Esophagus mucosa (tissue), 1 donor: ENCODE results near the gene ZNF69. TPM values are rescaled to one million over a fixed set of nuclear protein-coding genes. Genes with fewer than 3 reads are reported as not detected.
"Not testable (repeated sequence)": the region's sequence is repeated elsewhere in the genome, so short reads cannot be mapped to it uniquely, and the experiment has no call there.

Experiments
- ATAC-seq: fragments of 200-7000 bp; cut with Tn5 transposase; one replicate; pipeline ENCODE4 v1.9.1; 2020
- total RNA-seq: library from RNA; stranded (reverse); gene quantifications from one replicate; pipeline ENCODE4 v1.2.4, GENCODE V29; 2023
- donor health status: DM: yes; HTN: yes; CAD: no.

The ZNF69 gene
- total RNA-seq, 1 donor from 2014 or later = 0.64 TPM

- no peak for ATAC-seq
Measured at GRCh38 chr19:11902228-11902627, 14.6 kb downstream of the ZNF69 start.

GRCh38 chr19:11905928-11906327 lies 18.3 kb downstream of the ZNF69 start:
- ATAC-seq = no peak

DNA sequence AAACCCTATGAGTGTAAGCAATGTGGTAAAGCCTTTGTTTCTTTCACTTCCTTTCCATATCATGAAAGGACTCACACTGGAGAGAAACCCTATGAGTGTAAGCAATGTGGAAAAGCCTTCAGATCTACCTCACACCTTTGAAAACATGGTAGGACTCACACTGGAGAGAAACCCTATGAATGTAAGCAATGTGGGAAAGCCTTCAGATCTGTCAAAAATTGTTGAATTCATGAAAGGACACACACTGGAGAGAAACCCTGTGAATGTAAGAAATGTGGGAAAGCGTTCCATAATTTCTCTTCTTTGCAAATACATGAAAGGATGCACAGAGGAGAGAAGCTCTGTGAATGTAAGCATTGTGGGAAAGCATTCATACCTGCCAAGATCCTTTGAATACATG lies 24.4 kb downstream of the ZNF69 start:
- not testable (repeated sequence) for ATAC-seq

DNA sequence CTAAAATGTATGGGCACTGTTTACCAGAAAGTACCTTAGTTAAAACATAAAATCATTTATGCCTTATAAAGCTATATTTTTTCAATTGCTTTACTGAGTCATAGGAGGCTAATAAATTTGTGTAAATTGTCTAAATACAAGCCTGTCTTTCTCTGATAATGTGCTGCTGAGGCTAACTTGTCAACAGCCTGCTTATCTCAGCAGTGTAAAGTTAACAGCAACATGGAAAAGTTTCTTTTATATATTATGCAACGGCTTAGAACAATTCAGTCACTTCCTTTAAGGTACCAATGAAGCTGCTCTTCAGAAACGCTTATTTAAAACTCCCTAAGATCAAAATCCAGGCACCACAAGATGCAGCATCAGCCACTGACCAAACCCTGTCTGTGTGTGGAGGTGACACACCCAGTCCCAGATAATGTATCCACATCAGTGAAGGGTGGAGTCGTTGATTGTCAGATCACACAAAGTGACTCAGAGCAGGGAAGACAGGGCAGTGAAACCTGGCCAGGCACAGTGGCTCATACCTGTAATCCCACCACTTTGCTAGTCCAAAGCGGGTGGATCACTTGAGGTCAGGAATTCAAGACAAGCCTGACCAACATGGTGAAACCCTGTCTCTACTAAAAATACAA lies 27.0 kb downstream of the ZNF69 start:
- ATAC-seq = peak; percentile 91

DNA sequence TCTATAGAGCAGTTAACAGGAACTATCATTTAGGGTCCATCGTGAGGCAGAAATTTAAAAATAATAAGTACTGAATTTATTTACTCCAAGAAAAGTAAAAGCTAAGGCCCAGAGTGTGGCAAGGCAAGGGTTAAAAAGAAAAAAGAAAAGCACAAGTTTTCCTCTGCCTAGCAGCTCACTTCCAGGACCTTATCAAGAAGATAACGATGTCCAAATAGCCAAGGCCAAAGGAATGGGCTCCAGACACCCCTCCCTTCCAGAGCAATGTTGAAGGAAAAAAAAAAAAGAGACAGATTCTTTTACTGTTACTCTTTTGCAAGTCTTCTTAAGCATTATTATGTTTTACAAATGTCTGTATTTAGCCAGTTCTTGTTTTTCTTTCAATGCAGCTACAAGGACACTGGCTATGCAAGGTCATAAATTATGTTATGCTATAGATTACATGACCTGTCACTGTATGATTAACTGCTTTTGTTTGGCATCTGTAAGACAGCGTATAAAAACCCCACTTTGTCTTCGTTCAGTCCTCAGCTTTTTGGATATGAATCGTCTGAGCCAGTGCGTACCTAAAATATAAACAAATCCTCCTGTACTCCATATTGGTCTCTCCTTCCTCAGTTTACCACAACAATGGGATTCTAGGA lies 34.4 kb downstream of the ZNF69 start:
- no peak for ATAC-seq

DNA sequence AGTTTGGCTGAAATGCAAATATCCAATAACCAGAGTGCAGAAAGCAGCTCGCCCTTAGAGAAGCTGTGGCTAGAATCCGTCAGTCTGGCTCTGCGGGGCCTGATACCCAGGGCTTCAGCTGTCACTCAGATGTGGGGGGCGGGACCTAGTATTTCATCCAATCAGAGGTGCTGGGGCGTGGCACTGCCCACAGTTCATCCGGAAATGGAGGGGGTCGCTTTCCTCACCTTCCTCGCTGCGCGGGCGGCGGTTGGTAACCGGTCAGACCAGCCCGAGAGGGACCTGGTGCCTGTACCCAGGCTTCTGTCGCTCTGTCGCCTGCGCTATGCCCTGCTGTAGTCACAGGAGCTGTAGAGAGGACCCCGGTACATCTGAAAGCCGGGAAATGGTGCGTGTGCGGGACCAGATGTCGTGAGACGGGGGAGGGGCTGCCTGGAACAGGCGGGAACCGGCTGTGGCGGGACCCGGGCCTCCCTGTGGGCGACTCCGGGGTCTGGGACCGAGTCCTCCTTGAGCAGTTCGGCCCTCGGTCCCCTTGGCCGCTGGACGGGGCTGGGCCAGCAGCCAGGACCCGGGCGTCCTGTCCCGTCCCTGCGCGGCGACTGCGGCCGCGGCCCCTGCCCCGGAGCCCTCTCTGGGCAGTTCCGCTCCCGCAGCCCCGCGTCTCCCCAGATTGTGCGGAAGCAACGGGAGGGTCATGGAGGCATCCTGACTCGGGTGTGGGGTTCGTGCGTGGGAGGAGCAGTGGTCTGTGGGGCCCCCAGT lies 37.5 kb downstream of the ZNF69 start, which contains the start of gene ZNF700:
Gene ZNF700, plus strand, starts transcription at position 222 of the 765 bp plus-strand sequence. Its CDS starts 104 bp downstream, at position 326.
- peak; percentile 98 for ATAC-seq

DNA sequence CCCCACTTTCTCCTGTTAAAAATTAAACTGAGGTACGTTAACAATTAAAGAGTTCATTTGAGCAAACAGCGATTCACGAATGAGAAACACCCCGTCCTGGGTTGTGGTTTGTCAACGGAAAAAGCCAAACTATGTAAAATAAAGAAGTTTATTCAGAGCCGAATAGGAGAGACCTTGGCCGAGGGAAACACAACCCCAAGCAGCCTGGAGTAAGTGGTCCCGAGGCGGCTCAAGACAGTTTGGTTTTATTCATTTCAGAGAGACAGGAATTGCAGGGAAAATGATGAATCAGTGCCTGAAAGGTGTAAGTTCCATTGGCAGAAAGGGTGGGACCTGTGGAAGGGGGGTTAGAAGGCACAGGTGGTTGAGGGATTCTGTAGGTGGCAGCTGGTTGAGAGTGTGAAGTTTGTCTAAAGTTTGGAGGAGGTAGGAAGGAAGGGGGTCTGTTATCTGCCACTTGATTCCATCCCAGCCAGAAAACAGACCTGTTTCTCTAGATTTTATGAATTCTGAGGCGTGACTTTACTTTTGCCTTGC lies 38.1 kb downstream of the ZNF69 start:
- ATAC-seq = not testable (repeated sequence)

DNA sequence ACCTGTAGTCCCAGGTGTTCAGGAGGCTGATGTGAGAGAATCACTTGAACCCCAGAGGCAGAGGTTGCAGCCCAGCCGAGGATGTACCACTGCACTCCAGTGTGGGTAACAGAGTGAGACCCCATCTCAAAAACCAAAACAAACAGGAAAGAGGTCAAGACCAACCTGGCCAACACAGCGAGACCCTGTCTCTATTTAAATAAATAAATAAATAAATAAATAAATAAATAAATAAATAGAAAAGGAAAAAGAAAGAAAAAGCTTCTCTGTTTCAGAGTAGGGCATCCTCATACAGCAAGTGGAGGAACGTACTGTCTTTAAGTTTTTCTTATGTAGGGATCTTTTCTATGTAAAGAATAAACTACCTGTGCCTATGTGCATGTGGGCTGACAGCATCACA lies 39.6 kb downstream of the ZNF69 start:
- ATAC-seq = no peak

- ATAC-seq = no peak
Measured at GRCh38 chr19:11931051-11931450, 43.5 kb downstream of the ZNF69 start.

DNA sequence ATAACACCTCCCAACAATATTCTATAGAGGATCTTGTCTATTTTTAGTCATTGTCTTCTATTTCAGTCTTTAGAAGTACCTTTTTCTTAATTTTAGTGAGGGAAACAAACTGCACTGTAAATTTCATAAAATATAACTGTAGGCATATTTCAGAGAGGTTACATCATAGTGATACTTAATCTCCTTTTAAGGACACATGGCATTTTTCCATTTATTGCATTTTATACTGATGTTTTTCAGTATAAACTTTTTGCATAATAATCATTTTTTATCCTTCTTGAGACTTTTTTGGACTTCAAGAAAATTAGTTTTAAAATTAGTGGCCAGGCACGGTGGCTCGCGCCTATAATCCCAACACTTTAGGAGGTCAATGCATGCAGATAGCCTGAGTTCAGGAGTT lies 43.9 kb downstream of the ZNF69 start:
- ATAC-seq = no peak

DNA sequence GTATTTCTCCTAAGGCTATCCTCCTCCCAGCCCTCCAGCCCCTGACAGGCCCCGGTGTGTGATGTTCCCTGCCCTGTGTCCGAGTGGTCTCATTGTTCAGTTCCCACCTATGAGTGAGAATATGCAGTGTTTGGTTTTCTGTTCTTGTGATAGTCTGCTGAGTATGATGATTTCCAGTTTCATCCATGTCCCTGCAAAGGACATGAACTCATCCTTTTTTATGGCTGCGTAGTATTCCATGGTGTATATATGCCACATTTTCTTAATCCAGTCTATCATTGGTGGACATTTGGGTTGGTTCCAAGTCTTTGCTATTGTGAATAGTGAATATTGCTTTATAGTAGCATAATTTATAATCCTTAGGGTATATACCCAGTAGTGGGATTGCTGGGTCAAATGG lies 48.2 kb downstream of the ZNF69 start:
- ATAC-seq = not testable (repeated sequence)

DNA sequence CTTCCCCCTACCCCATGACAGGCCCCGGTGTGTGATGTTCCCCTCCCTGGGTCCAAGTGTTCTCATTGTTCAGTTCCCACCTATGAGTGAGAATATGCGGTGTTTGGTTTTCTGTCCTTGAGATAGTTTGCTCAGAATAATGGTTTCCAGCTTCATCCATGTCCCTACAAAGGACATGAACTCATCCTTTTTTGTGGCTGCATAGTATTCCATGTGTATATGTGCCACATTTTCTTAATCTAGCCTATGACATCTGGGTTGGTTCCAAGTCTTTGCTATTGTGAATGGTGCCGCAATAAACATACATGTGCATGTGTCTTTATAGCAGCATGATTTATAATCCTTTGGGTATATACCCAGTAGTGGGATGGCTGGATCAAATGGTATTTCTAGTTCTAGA lies 50.8 kb downstream of the ZNF69 start:
- ATAC-seq = not testable (repeated sequence)

DNA sequence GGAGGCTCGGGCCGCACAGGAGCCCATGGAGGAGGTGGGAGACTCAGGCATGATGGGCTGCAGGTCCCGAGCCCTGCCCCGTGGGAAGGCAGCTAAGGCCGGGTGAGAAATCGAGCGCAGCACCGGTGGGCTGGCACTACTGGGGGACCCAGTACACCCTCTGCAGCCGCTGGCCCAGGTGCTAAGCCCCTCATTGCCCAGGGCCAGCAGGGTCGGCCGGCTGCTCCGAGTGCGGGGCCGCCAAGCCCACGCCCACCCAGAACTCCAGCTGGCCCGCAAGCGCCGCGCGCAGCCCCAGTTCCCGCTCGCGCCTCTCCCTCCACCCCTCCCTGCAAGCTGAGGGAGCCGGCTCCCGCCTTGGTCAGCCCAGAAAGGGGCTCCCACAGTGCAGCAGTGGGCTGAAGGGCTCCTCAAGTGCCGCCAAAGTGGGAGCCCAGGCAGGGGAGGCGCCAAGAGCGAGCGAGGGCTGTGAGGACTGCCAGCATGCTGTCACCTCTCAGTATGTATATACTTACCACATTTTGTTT lies 53.8 kb downstream of the ZNF69 start:
- not testable (repeated sequence) for ATAC-seq

GRCh38 chr19:11942008-11942842 lies 54.6 kb downstream of the ZNF69 start:
- no peak for ATAC-seq

- no peak for ATAC-seq
Measured at GRCh38 chr19:11942843-11943108, 55.2 kb downstream of the ZNF69 start.

DNA sequence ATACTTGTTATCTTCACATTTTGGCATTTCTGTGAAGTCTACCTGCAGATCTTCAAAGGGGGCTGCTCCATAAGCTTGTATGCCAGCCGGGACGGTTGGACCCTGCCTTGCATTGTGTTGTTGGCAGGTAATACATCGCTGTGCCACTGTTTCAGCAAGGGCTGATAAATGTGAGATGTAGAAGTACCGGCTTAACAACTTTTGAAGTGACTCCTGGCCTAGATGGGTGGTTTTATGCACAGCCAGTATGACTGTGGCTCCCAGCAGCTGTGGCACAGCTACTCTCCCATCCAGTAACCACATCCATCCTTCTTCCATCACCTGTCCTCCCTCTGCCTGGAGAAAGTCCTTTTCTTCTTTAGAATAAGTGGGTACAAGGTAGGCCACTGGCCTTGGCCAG lies 57.1 kb downstream of the ZNF69 start:
- ATAC-seq = no peak

DNA sequence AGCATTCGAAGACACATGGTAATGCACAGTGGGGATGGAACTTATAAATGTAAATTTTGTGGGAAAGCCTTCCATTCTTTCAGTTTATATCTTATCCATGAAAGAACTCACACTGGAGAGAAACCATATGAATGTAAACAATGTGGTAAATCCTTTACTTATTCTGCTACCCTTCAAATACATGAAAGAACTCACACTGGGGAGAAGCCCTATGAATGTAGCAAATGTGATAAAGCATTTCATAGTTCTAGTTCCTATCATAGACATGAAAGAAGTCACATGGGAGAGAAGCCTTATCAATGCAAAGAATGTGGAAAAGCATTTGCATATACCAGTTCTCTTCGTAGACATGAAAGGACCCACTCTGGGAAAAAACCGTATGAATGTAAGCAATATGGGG lies 61.1 kb downstream of the ZNF69 start:
- ATAC-seq = no peak

- ATAC-seq = no peak
Measured at GRCh38 chr19:11949201-11949600, 61.6 kb downstream of the ZNF69 start.

GRCh38 chr19:11949614-11950080 lies 62.1 kb downstream of the ZNF69 start:
- ATAC-seq = not testable (repeated sequence)

DNA sequence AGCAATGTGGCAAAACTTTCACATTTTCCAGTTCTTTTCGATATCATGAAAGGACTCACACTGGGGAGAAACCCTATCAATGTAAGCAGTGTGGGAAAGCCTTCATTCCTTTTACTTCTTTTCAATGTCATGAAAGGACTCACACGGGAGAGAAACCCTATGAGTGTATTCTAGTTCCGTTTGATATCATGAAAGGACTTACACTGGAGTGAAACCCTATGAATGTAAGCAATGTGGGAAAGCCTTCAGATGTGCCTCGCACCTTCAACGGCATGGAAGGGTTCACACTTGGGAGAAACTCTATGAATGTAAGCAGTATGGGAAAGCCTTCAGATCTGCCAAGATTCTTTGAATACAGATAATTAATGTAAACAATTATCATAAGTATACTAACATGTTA lies 62.7 kb downstream of the ZNF69 start:
- no peak for ATAC-seq
